Occipital lobe (tissue), 3 donors: ENCODE results near the gene PMCH. TPM values are rescaled to one million over a fixed set of nuclear protein-coding genes. Genes with fewer than 3 reads are reported as not detected.
"Not testable (repeated sequence)": the region's sequence is repeated elsewhere in the genome, so short reads cannot be mapped to it uniquely, and the experiment has no call there.

Source experiments
- DNase-seq: peaks from one replicate; lab custom pipeline; 2025; lab: John Stamatoyannopoulos, UW
- small RNA-seq: library from RNA; depleted of rRNA; stranded (forward); fragments of <200 nt; gene quantifications from one replicate; pipeline ENCODE3, GENCODE V24; 2014
- total RNA-seq: library from RNA; depleted of rRNA; stranded (reverse); fragments of >200 nt; gene quantifications from one replicate; pipeline ENCODE4 v1.2.3, GENCODE V29; 2014

PMCH gene
- total RNA-seq, 1 donor from 2014 or later: not detected

- DNase-seq: not testable (repeated sequence)
These were observed 50.5 kb downstream of the PMCH start for GRCh38 chr12:102147062-102147587.

Small RNA genes within 50 kb of the gene (small RNA-seq; reads per million reads assigned to genes)
- not detected for gene RN7SL793P

Other genes starting within 250 kb of the PMCH start
- 55.1 TPM for gene WASHC3, start 135.8 kb downstream of the PMCH start, total RNA-seq
- 8.0 TPM for gene NUP37, start 77.7 kb downstream of the PMCH start, total RNA-seq
- gene PARPBP, start 77.7 kb downstream of the PMCH start, total RNA-seq: 5.5 TPM